ENCODE measurements around the gene CD79A.
"Not testable (repeated sequence)": the region's sequence is repeated elsewhere in the genome, so short reads cannot be mapped to it uniquely, and the experiment has no call there.

The CD79A gene

DNA sequence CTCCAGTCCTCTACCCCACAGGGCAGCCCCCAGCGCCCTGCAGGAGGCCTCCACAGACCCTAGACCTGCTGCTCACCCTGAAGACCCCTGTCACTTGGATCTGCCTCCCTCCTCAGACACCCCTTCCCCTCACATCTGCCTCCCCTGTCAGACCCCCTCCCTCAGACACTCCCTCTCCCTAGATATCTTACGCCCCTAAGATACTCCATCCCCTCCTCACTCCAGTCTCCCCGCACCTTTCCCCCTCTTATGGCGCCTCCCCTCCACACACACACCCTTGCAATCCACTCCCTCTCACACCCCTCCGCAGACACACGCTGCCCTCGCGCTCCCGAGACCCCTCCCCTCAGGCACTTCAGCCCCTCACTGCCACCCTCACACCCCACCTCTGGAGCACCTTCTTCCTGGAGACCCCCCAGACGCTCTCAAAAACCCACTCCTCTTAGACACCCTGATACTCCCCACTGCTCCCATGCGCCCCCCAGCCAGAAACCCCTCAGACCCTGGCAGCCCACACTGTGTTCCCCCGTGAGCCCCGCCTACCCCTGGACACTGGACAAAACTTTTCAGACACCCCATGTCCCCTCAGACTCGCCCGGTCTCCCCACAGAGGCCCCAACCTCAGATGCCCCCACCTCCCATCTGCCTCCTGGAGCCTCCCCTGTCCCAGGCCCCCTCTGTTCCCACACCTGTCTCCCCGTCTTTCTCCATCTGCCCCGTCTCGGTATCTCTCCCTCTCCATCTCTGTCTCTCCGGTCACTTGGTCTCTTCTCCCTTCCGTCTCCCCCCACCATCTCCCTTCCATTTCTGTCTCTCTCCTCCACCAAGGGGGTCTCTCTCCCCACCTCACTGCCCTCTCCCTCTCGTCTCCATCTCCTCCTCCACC lies 36.7 kb downstream of the CD79A start:
- Mint-ChIP-seq H3K9me3 (no peaks in the 10 kb centered on the region), H3K36me3 (ENCODE audit: low read depth) (no peaks in the 10 kb centered on the region), H3K27ac (no peak overlapping the region), H3K27me3 (ENCODE audit: low read depth) (peaks cover 53% of the 10 kb centered on the region), H3K4me3 (peak overlapping the region in 1 of 3 experiments; percentile 18), H3K4me1 (peaks cover 4% of the 10 kb centered on the region)
- TF ChIP-seq, protein P1, sequence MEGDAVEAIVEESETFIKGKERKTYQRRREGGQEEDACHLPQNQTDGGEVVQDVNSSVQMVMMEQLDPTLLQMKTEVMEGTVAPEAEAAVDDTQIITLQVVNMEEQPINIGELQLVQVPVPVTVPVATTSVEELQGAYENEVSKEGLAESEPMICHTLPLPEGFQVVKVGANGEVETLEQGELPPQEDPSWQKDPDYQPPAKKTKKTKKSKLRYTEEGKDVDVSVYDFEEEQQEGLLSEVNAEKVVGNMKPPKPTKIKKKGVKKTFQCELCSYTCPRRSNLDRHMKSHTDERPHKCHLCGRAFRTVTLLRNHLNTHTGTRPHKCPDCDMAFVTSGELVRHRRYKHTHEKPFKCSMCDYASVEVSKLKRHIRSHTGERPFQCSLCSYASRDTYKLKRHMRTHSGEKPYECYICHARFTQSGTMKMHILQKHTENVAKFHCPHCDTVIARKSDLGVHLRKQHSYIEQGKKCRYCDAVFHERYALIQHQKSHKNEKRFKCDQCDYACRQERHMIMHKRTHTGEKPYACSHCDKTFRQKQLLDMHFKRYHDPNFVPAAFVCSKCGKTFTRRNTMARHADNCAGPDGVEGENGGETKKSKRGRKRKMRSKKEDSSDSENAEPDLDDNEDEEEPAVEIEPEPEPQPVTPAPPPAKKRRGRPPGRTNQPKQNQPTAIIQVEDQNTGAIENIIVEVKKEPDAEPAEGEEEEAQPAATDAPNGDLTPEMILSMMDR (IDR thresholded peaks at IDR 0.05; ENCODE audit: unreplicated experiment in 3 of 3): no peak

DNA sequence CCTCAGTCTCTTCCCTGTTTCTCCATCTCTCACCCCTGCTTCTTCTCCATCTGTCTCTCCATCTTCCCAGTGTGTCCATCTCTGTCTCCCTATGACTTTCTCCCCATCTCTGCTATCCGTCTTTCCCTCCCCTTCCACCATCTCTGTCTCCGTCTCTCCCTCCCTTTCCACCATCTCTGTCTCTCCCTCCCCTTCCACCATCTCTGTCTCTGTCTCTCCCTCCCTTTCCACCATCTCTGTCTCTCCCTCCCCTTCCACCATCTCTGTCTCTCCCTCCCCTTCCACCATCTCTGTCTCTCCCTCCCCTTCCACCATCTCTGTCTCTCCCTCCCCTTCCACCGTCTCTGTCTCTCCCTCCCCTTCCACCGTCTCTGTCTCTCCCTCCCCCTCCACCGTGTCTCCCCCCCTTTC lies 37.4 kb downstream of the CD79A start:
- H3K27ac Mint-ChIP-seq; H3K36me3 Mint-ChIP-seq (ENCODE audit: low read depth); H3K4me1 Mint-ChIP-seq: not testable (repeated sequence)

DNA sequence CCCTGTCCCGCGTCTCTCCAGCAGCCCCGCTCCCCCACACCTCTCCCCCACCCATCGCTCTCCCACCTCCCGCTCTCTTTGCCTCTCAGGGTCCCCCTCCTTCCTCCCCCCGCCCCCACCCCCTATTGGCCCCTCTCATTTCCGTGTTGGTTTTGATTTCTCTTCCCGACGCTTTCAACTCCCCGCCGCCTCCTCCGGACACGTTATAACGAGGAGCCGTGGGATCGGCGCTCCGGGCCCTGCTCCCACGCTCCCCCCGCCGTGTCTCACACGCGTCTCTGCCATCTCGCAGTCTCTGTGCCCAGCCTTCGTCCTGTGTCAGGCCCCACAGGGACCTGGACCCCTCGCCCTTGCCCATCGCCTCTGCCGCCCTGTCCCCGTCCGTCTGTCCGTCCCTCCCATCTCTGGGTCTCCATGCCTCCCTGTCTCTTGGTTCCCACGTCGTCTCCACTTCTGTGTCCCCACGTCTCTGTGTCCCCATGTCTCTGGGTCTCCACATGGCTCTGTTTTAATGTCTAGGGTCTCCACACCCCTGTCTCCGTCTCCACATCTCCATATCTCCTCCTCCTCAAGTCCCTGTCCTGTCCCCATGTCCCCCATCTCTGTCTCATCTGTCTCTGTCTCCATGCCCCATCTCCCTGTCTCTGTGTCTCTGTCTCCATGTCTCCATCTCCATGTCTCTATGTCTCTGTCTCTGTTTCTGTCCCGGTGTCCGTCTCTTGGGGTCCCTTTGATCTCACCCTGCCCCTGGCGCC lies 38.1 kb downstream of the CD79A start:
- no peak overlapping the region for H3K4me3 Mint-ChIP-seq
- H3K36me3 Mint-ChIP-seq (ENCODE audit: low read depth): no peaks in the 10 kb centered on the region
- peaks cover 4% of the 10 kb centered on the region for H3K4me1 Mint-ChIP-seq
- H3K27me3 Mint-ChIP-seq (ENCODE audit: low read depth): peaks cover 44% of the 10 kb centered on the region
- TF ChIP-seq, protein P1 (IDR thresholded peaks at IDR 0.05; ENCODE audit: unreplicated experiment in 3 of 3): no peak
- H3K9me3 Mint-ChIP-seq: no peaks in the 10 kb centered on the region
- H3K27ac Mint-ChIP-seq: no peak overlapping the region

More for the DNA sequence above, 37.4 kb downstream of the CD79A start:
- H3K9me3 Mint-ChIP-seq: not testable (repeated sequence)
- H3K27me3 Mint-ChIP-seq (ENCODE audit: low read depth): peaks cover 48% of the 10 kb centered on the region
- peak overlapping the region in 1 of 3 experiments; percentile 18 for H3K4me3 Mint-ChIP-seq

DNA sequence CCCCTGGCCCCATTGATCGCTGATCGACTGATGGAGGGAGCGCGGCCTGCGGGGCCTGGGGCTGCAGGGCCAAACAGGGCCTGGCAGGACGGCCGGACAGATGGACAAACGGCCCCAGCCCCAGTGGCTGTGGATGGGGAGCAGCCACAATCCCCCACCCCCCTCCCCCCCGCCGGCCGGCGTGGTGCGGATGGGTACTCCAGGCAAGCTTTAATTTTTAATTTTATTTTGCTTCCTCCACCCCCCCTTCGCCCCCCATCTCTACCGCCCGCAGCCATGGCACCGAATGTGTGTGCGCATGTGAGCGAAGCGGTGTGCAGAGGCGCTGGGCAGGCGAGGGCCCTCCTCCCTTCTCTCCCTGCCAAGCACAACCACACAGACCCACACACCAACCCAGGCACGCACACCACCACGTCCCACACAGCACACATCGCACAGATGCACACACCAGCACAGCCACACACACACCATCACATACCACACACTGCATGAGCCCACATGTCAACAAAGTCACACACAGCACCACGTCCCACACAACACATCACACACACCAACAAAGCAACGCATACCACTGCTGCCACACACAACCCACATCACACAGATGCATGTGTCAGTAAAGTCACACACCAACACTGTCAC lies 38.8 kb downstream of the CD79A start:
- Mint-ChIP-seq H3K27ac (no peak overlapping the region), H3K36me3 (ENCODE audit: low read depth) (no peaks in the 10 kb centered on the region), H3K9me3 (no peaks in the 10 kb centered on the region), H3K4me1 (peaks cover 4% of the 10 kb centered on the region), H3K4me3 (no peak overlapping the region), H3K27me3 (ENCODE audit: low read depth) (peaks cover 37% of the 10 kb centered on the region)
- TF ChIP-seq, protein P1 (IDR thresholded peaks at IDR 0.05; ENCODE audit: unreplicated experiment in 3 of 3): no peak

DNA sequence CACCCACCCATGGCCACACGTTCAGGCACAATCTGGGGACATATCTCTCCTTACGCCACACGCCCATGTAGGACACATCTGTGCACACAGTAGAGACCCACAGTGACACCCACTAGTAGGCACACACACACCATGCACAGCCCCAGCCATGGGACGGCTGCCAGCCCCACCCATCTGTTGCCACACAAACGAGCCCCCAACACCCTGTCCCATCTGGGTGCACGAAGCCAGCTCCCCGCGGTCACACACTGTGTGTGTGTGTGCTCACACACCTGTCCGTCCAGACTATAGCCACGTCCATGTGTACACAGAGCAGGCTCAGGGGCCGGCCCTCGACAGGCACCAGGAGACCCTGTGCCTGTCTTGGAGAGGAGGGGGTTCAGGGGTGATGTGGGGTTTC lies 40.6 kb downstream of the CD79A start:
- H3K27me3 Mint-ChIP-seq (ENCODE audit: low read depth): peaks cover 19% of the 10 kb centered on the region
- H3K36me3 Mint-ChIP-seq (ENCODE audit: low read depth): no peaks in the 10 kb centered on the region
- H3K27ac Mint-ChIP-seq: no peak overlapping the region
- TF ChIP-seq, protein P1 (IDR thresholded peaks at IDR 0.05; ENCODE audit: unreplicated experiment in 3 of 3): no peak
- H3K4me1 Mint-ChIP-seq: no peaks in the 10 kb centered on the region
- H3K9me3 Mint-ChIP-seq: no peaks in the 10 kb centered on the region
- no peak overlapping the region for H3K4me3 Mint-ChIP-seq

DNA sequence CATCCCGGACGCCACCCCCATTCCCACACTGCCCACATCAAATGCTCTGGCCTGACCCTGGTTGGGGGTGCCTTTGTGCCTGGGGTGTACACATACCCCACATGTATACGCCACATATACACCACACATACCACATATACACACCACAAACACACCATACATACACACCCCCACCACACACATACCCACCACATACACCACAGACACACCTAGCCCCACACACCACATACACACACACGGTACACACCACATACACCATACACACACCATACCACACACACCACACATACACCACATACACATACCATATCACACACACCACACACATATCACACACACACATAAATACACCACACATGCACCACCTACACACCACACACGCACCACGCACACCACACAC lies 41.0 kb downstream of the CD79A start:
- no peak overlapping the region for H3K27ac Mint-ChIP-seq
- H3K36me3 Mint-ChIP-seq (ENCODE audit: low read depth): no peaks in the 10 kb centered on the region
- H3K27me3 Mint-ChIP-seq (ENCODE audit: low read depth): peaks cover 15% of the 10 kb centered on the region
- no peak overlapping the region for H3K4me3 Mint-ChIP-seq
- no peaks in the 10 kb centered on the region for H3K4me1 Mint-ChIP-seq
- TF ChIP-seq, protein P1 (IDR thresholded peaks at IDR 0.05; ENCODE audit: unreplicated experiment in 3 of 3): no peak
- no peaks in the 10 kb centered on the region for H3K9me3 Mint-ChIP-seq
